OCI-LY3 (cell line): Measurements from ENCODE around the gene RCAN2.

Source experiments
- EZH2phosphoT487 ChIP-seq: fragments of 200-600 bp; shearing (Covaris generic); IDR thresholded peaks from 2 replicates; pipeline ENCODE4 v1.6.1; 2018; ENCODE audit warnings: antibody characterized with exemption, mixed run types, low read depth
- TF ChIP-seq, protein P1 (sequence below): fragments of 200-600, 300-600 bp; sonication (generic); IDR thresholded peaks from 2 replicates; pipeline ENCODE4 v1.5.1; 2014; ENCODE audit warnings: antibody characterized with exemption, low read length, low read depth

DNA sequence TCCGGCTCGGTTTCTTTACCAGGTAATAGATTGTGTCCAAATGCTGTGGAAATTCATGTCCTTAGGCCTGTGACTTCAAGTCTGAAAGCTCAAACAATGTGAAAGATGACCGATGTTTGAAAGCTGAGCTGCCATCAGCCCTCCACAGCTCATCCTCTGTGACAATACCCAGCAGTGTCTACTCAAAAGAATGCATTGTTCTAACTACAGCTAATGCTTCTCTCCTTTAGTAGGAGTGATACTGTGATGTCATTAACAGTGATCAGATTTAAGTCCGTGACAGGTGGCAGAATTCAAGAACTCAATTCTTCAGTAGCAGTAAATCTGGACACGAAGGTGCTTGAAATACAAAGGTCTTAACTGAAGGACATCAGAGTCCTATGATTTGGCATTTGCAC lies 97.3 kb downstream of the RCAN2 start:
- TF ChIP-seq, protein P1, sequence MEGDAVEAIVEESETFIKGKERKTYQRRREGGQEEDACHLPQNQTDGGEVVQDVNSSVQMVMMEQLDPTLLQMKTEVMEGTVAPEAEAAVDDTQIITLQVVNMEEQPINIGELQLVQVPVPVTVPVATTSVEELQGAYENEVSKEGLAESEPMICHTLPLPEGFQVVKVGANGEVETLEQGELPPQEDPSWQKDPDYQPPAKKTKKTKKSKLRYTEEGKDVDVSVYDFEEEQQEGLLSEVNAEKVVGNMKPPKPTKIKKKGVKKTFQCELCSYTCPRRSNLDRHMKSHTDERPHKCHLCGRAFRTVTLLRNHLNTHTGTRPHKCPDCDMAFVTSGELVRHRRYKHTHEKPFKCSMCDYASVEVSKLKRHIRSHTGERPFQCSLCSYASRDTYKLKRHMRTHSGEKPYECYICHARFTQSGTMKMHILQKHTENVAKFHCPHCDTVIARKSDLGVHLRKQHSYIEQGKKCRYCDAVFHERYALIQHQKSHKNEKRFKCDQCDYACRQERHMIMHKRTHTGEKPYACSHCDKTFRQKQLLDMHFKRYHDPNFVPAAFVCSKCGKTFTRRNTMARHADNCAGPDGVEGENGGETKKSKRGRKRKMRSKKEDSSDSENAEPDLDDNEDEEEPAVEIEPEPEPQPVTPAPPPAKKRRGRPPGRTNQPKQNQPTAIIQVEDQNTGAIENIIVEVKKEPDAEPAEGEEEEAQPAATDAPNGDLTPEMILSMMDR: no peak
- no peak for TF ChIP-seq EZH2phosphoT487
